Measurements from ENCODE around the gene CTNNA1.
"Not testable (repeated sequence)": the region's sequence is repeated elsewhere in the genome, so short reads cannot be mapped to it uniquely, and the experiment has no call there.

Gene CTNNA1

DNA sequence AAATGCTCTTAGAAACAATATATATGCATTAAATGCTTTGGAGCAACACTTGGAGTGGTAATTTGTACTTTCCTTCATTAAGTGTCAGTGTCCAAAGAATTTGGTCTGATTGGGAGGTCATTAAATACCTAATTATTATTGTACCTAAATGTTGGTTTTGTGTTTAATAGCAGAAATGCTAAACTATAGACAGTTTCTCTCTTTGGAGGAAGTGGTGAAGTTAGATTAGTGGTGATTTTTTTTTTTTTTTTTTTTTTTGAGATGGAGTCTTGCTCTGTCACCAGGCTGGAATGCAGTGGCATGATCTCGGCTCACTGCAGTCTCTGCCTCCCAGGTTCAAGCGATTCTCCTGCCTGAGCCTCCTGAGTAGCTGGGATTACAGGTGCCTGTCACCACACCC is 168.1 kb downstream of the CTNNA1 start:
- H3K27me3 ChIP-seq (replicated peaks; ENCODE audit: control insufficient read depth, insufficient read depth, low read length, poor library complexity, severe bottlenecking); H3K4me1 ChIP-seq (ENCODE audit: control insufficient read depth, insufficient read depth, low read length, poor library complexity, severe bottlenecking); H3K9me3 ChIP-seq (ENCODE audit: control insufficient read depth, low read length); H3K27ac ChIP-seq (ENCODE audit: insufficient read depth, low read length, poor library complexity, severe bottlenecking); DNase-seq; H3K4me3 ChIP-seq (ENCODE audit: insufficient read depth, low read depth, low read length, poor library complexity, severe bottlenecking): not testable (repeated sequence)
- peaks cover 14% of the 10 kb centered on the region for H3K36me3 ChIP-seq (ENCODE audit: control insufficient read depth, insufficient read depth, low read length)

DNA sequence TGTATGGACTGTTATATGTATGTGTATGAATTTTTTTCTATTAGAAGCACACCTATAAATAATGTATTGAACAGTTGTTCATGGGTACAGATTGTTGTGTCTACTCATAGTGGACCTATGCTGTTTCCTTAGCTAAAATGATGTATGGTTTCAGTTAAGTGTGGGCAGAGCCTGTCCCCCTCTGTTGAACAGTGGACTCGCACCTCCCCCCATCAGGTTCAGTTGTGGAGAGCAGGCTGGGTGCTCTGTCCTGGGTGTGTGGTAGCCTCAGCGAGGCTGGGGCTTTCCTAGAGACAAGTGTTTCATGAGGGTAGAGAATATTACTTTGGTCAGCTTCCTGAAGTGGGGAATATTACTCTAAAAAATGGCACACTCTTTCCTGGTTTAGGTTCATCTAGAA is 169.3 kb downstream of the CTNNA1 start:
- Histone ChIP-seq H3K27ac (ENCODE audit: insufficient read depth, low read length, poor library complexity, severe bottlenecking) (no peak overlapping the region), H3K4me3 (ENCODE audit: insufficient read depth, low read depth, low read length, poor library complexity, severe bottlenecking) (no peak overlapping the region), H3K9me3 (ENCODE audit: control insufficient read depth, low read length) (no peaks in the 10 kb centered on the region), H3K27me3 (replicated peaks; ENCODE audit: control insufficient read depth, insufficient read depth, low read length, poor library complexity, severe bottlenecking) (no peaks in the 10 kb centered on the region), H3K4me1 (ENCODE audit: control insufficient read depth, insufficient read depth, low read length, poor library complexity, severe bottlenecking) (no peaks in the 10 kb centered on the region), H3K36me3 (ENCODE audit: control insufficient read depth, insufficient read depth, low read length) (peaks cover 14% of the 10 kb centered on the region)
- DNase-seq: no peak

DNA sequence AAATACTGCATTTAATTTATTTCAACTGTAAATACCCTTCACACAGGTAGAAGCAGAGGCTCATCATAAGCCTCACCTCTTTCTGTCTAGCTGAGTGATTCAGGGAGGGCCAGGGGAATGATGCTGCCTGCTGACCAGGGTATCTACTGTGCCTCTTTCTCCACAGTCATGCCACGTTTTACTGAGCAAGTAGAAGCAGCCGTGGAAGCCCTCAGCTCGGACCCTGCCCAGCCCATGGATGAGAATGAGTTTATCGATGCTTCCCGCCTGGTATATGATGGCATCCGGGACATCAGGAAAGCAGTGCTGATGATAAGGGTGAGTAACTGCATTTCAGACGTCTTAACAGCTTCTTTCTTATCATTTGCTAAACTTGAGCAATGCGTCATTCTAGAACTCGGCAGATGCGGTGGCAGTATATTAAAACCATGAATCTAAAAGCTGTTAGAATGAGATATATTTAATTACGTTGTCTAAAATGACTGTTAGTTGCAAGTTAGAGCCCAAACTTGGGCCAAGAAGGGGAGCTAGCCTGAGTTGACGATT is 171.9 kb downstream of the CTNNA1 start:
- H3K27me3 ChIP-seq (replicated peaks; ENCODE audit: control insufficient read depth, insufficient read depth, low read length, poor library complexity, severe bottlenecking): no peaks in the 10 kb centered on the region
- H3K9me3 ChIP-seq (ENCODE audit: control insufficient read depth, low read length): no peaks in the 10 kb centered on the region
- no peak for DNase-seq
- no peaks in the 10 kb centered on the region for H3K4me1 ChIP-seq (ENCODE audit: control insufficient read depth, insufficient read depth, low read length, poor library complexity, severe bottlenecking)
- no peak overlapping the region for H3K4me3 ChIP-seq (ENCODE audit: insufficient read depth, low read depth, low read length, poor library complexity, severe bottlenecking)
- H3K27ac ChIP-seq (ENCODE audit: insufficient read depth, low read length, poor library complexity, severe bottlenecking): no peak overlapping the region
- H3K36me3 ChIP-seq (ENCODE audit: control insufficient read depth, insufficient read depth, low read length): peaks cover 20% of the 10 kb centered on the region

DNA sequence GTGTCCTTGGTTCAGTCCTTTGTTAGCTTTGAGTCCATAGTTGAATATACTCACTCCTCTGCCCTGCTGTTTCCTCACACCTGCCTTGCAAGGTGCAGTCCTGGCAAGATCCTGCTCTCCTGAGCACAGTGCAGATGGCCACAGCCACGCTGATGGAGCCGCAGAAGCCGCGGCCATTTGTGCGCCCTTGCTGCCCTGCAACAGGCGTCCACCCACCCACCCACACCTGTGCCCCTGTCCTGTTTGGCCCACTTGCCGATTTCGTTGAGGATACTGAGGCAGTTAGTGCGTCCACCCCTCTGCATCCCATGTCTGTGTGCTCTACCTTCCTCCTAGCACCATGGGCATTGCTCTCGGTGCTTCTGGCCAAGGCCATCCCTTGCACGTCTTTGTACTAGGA is 173.0 kb downstream of the CTNNA1 start:
- Histone ChIP-seq H3K4me1 (ENCODE audit: control insufficient read depth, insufficient read depth, low read length, poor library complexity, severe bottlenecking) (no peaks in the 10 kb centered on the region), H3K27ac (ENCODE audit: insufficient read depth, low read length, poor library complexity, severe bottlenecking) (no peak overlapping the region), H3K9me3 (ENCODE audit: control insufficient read depth, low read length) (no peaks in the 10 kb centered on the region), H3K36me3 (ENCODE audit: control insufficient read depth, insufficient read depth, low read length) (peaks cover 24% of the 10 kb centered on the region), H3K4me3 (ENCODE audit: insufficient read depth, low read depth, low read length, poor library complexity, severe bottlenecking) (no peak overlapping the region), H3K27me3 (replicated peaks; ENCODE audit: control insufficient read depth, insufficient read depth, low read length, poor library complexity, severe bottlenecking) (no peaks in the 10 kb centered on the region)
- DNase-seq: no peak

DNA sequence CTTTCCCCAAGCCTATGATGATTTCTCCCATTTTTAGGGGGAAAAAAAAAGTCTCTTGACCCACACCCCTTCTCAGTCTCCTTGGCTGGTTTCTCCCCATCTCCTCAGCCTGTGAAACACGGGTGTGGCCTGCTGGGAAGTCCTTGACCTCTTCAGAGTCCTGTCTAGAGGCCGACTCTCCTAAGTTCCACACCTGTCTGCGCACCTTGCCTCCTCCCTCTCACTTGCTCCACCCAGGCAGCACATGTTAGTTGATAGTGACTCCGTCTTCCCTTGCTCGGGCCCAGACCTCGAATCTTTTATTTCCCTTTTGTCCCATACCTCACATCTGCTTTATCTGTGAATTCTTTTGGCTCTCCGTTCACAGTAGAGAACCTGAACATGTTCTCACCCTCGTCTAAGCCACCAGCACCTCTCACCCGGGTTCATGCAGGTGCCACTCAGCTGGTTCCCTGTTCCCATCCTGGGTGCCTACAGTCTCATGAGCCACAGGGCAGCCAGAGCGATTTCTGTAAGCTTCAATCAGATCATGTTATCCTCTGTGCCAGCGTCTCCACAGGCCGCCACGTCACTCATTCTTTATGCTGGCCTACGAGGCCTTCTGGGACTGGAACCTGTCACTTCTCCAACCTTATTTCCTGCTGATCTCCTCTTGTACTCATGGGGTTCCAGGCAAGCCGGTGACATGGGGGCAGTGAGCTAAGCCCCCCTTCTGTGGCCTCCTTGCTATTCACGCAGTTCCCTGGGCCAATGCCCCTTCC is 173.6 kb downstream of the CTNNA1 start:
- H3K27ac ChIP-seq (ENCODE audit: insufficient read depth, low read length, poor library complexity, severe bottlenecking): no peak overlapping the region
- DNase-seq: no peak

DNA sequence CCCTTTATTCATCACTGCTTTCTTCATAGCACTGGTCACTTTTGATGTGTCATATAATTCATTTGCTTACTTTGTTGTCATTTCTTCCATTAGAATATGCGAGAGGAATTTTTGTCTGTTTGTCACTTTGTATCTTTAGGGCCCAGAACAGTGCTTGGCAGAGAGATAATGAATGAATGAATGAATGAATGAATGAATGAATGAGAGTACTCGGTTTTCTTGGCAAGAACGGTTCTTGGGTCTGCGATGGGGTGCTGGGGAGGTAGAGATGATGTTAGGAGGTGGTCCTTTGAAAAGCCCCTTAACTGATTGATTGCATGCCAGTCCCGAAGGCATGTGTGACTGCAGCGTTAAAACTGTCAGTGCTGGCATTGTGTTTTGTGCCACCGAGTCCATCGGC is 174.3 kb downstream of the CTNNA1 start:
- Histone ChIP-seq H3K4me1 (ENCODE audit: control insufficient read depth, insufficient read depth, low read length, poor library complexity, severe bottlenecking) (no peaks in the 10 kb centered on the region), H3K27me3 (replicated peaks; ENCODE audit: control insufficient read depth, insufficient read depth, low read length, poor library complexity, severe bottlenecking) (no peaks in the 10 kb centered on the region), H3K9me3 (ENCODE audit: control insufficient read depth, low read length) (no peaks in the 10 kb centered on the region), H3K27ac (ENCODE audit: insufficient read depth, low read length, poor library complexity, severe bottlenecking) (no peak overlapping the region), H3K36me3 (ENCODE audit: control insufficient read depth, insufficient read depth, low read length) (peaks cover 24% of the 10 kb centered on the region), H3K4me3 (ENCODE audit: insufficient read depth, low read depth, low read length, poor library complexity, severe bottlenecking) (no peak overlapping the region)
- DNase-seq: no peak

More for the DNA sequence above, 173.6 kb downstream of the CTNNA1 start:
- H3K27me3 ChIP-seq (replicated peaks; ENCODE audit: control insufficient read depth, insufficient read depth, low read length, poor library complexity, severe bottlenecking): no peaks in the 10 kb centered on the region
- no peak overlapping the region for H3K4me3 ChIP-seq (ENCODE audit: insufficient read depth, low read depth, low read length, poor library complexity, severe bottlenecking)
- peaks cover 24% of the 10 kb centered on the region for H3K36me3 ChIP-seq (ENCODE audit: control insufficient read depth, insufficient read depth, low read length)
- no peaks in the 10 kb centered on the region for H3K4me1 ChIP-seq (ENCODE audit: control insufficient read depth, insufficient read depth, low read length, poor library complexity, severe bottlenecking)
- H3K9me3 ChIP-seq (ENCODE audit: control insufficient read depth, low read length): no peaks in the 10 kb centered on the region

DNA sequence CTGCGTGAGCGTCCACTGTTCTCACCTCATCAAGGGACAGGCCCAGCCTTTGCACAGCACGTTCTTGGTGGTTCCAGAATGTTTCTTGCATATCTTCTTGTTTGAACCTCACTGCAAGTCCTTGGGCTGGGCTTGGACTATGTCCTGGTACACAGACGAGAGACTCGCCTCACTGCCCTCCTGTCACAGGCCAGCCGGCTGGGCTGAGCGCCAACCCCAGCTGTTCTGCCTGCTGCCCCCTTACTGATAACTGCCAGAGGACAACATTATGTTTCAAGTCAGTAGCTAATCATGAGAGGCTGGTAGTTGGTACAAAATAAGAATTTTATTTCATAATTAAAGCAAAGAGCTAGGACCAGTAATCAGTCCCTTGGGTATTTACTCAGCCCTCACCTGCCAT is 174.8 kb downstream of the CTNNA1 start:
- no peaks in the 10 kb centered on the region for H3K4me1 ChIP-seq (ENCODE audit: control insufficient read depth, insufficient read depth, low read length, poor library complexity, severe bottlenecking)
- no peaks in the 10 kb centered on the region for H3K27me3 ChIP-seq (replicated peaks; ENCODE audit: control insufficient read depth, insufficient read depth, low read length, poor library complexity, severe bottlenecking)
- no peak overlapping the region for H3K4me3 ChIP-seq (ENCODE audit: insufficient read depth, low read depth, low read length, poor library complexity, severe bottlenecking)
- no peaks in the 10 kb centered on the region for H3K9me3 ChIP-seq (ENCODE audit: control insufficient read depth, low read length)
- H3K27ac ChIP-seq (ENCODE audit: insufficient read depth, low read length, poor library complexity, severe bottlenecking): no peak overlapping the region
- peaks cover 24% of the 10 kb centered on the region for H3K36me3 ChIP-seq (ENCODE audit: control insufficient read depth, insufficient read depth, low read length)
- DNase-seq: no peak

DNA sequence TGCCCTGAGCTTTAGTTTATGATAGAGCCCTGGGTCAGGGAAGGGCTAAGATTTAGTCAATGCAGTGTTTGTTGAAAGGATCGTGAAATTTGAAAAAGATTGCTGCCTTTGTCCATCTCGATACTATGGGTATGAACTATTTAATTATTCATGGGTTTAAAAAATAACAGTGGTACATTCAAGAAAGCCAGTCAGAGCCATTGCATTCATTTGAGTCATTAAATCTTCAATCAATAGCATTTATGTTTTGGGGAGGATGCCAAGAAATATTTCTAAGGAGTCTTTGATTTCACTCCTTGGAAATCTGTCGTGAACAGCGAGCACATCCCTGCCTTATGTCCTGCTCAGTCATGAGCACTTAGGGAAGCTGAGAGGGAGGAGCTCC is 176.3 kb downstream of the CTNNA1 start:
- no peak for DNase-seq
- Histone ChIP-seq H3K9me3 (ENCODE audit: control insufficient read depth, low read length) (no peaks in the 10 kb centered on the region), H3K4me3 (ENCODE audit: insufficient read depth, low read depth, low read length, poor library complexity, severe bottlenecking) (no peak overlapping the region), H3K4me1 (ENCODE audit: control insufficient read depth, insufficient read depth, low read length, poor library complexity, severe bottlenecking) (no peaks in the 10 kb centered on the region), H3K36me3 (ENCODE audit: control insufficient read depth, insufficient read depth, low read length) (peaks cover 27% of the 10 kb centered on the region), H3K27me3 (replicated peaks; ENCODE audit: control insufficient read depth, insufficient read depth, low read length, poor library complexity, severe bottlenecking) (no peaks in the 10 kb centered on the region), H3K27ac (ENCODE audit: insufficient read depth, low read length, poor library complexity, severe bottlenecking) (no peak overlapping the region)

DNA sequence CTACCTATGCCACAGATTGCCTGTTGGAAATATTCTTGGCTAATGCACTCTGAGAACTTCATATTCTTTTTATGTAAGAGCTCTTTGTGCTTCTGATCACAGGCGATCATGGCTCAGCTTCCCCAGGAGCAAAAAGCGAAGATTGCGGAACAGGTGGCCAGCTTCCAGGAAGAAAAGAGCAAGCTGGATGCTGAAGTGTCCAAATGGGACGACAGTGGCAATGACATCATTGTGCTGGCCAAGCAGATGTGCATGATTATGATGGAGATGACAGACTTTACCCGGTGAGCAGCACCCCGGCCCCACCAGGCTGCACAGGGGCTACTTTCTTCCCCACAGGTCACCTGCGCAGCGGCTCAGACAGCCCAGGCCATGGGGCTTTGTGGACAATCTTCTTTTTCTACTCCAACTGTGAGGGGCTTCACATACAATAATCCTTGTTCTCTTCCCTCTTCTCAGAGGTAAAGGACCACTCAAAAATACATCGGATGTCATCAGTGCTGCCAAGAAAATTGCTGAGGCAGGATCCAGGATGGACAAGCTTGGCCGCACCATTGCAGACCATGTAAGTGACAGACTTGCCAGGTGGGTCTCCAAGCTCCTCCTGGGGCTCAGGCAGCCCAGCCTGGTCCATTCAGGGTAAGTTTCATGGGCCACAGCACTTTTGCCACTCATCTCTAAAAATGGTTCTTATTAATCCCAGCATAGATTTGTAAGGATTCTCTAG is 177.3 kb downstream of the CTNNA1 start:
- H3K27ac ChIP-seq (ENCODE audit: insufficient read depth, low read length, poor library complexity, severe bottlenecking): no peak overlapping the region

DNA sequence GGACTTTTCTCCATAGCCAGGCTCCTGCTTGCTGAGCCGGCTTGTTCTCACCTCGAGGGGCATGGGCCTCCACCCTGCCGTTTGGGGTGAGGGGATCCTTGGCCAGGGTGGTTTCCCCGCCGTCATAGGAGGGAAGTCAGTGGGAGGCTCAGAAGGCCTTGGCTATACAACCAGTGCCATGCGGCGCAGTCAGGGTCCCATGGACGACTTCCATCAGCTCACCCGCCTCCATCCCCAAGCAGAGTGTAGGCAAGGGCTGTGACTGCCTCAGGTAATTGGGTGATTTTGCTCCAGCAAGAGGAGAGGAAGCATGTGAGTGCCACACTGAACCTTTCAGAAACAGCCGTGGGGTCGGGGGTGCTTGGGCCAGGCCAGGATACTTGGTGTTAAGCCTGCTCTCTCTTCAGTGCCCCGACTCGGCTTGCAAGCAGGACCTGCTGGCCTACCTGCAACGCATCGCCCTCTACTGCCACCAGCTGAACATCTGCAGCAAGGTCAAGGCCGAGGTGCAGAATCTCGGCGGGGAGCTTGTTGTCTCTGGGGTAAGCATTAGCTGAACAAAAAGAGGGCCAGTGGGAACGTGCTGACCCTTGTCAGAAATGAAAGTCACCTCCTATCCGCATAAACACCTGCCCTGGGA is 179.1 kb downstream of the CTNNA1 start:
- peaks cover 13% of the 10 kb centered on the region for H3K36me3 ChIP-seq (ENCODE audit: control insufficient read depth, insufficient read depth, low read length)
- H3K4me1 ChIP-seq (ENCODE audit: control insufficient read depth, insufficient read depth, low read length, poor library complexity, severe bottlenecking): no peaks in the 10 kb centered on the region
- DNase-seq: no peak
- H3K9me3 ChIP-seq (ENCODE audit: control insufficient read depth, low read length): no peaks in the 10 kb centered on the region
- H3K4me3 ChIP-seq (ENCODE audit: insufficient read depth, low read depth, low read length, poor library complexity, severe bottlenecking): no peak overlapping the region
- H3K27ac ChIP-seq (ENCODE audit: insufficient read depth, low read length, poor library complexity, severe bottlenecking): no peak overlapping the region
- no peaks in the 10 kb centered on the region for H3K27me3 ChIP-seq (replicated peaks; ENCODE audit: control insufficient read depth, insufficient read depth, low read length, poor library complexity, severe bottlenecking)

More for the DNA sequence above, 177.3 kb downstream of the CTNNA1 start:
- Histone ChIP-seq H3K4me1 (ENCODE audit: control insufficient read depth, insufficient read depth, low read length, poor library complexity, severe bottlenecking) (no peaks in the 10 kb centered on the region), H3K4me3 (ENCODE audit: insufficient read depth, low read depth, low read length, poor library complexity, severe bottlenecking) (no peak overlapping the region), H3K9me3 (ENCODE audit: control insufficient read depth, low read length) (no peaks in the 10 kb centered on the region), H3K36me3 (ENCODE audit: control insufficient read depth, insufficient read depth, low read length) (peaks cover 20% of the 10 kb centered on the region), H3K27me3 (replicated peaks; ENCODE audit: control insufficient read depth, insufficient read depth, low read length, poor library complexity, severe bottlenecking) (no peaks in the 10 kb centered on the region)
- DNase-seq: no peak
